ENCODE data around the gene APOBEC2. TPM values are rescaled to one million over a fixed set of nuclear protein-coding genes. Genes with fewer than 3 reads are reported as not detected.

APOBEC2 gene
- total RNA-seq, 1 donor from 2014 or later, result 552 TPM

- no peak for DNase-seq
Observed at GRCh38 chr6:41061196-41061726, 8.3 kb downstream of the APOBEC2 start.

GRCh38 chr6:41062056-41062455, 9.1 kb downstream of the APOBEC2 start:
- no peak for DNase-seq

GRCh38 chr6:41063884-41064285, 10.9 kb downstream of the APOBEC2 start:
- peak; percentile 64 for DNase-seq

- no peak for DNase-seq
Observed at GRCh38 chr6:41064841-41065240, 11.8 kb downstream of the APOBEC2 start.

- DNase-seq, result no peak
Observed at GRCh38 chr6:41065550-41066026, 12.6 kb downstream of the APOBEC2 start.

GRCh38 chr6:41066867-41067304, 13.9 kb downstream of the APOBEC2 start:
- DNase-seq, result peak; percentile 93

- no peak for DNase-seq
Observed at GRCh38 chr6:41071501-41071922, 18.5 kb downstream of the APOBEC2 start.

- DNase-seq, result peak; percentile 100
Observed at GRCh38 chr6:41071923-41072835, 19.2 kb downstream of the APOBEC2 start, which contains the start of gene OARD1. OARD1 (minus strand) TSS chr6:41072356; CDS start chr6:41071634, 722 bp downstream.

- no peak for DNase-seq
Observed at GRCh38 chr6:41072836-41073202, 19.8 kb downstream of the APOBEC2 start, which contains the start of gene NFYA. NFYA (plus strand) TSS chr6:41072974; CDS start chr6:41079090, 6,116 bp downstream.

- DNase-seq, result peak; percentile 94
Observed at GRCh38 chr6:41073203-41073967, 20.4 kb downstream of the APOBEC2 start.

GRCh38 chr6:41073968-41074691, 21.1 kb downstream of the APOBEC2 start:
- no peak for DNase-seq

- DNase-seq, result no peak
Observed at GRCh38 chr6:41074692-41075436, 21.9 kb downstream of the APOBEC2 start.

- DNase-seq, result no peak
Observed at GRCh38 chr6:41075651-41076626, 22.9 kb downstream of the APOBEC2 start.

- DNase-seq, result no peak
Observed at GRCh38 chr6:41077536-41077935, 24.5 kb downstream of the APOBEC2 start.

- no peak for DNase-seq
Observed at GRCh38 chr6:41078101-41078500, 25.1 kb downstream of the APOBEC2 start.

- no peak for DNase-seq
Observed at GRCh38 chr6:41079080-41079479, 26.1 kb downstream of the APOBEC2 start.

- no peak for DNase-seq
Observed at GRCh38 chr6:41080621-41081020, 27.6 kb downstream of the APOBEC2 start.

- no peak for DNase-seq
Observed at GRCh38 chr6:41083072-41083471, 30.1 kb downstream of the APOBEC2 start.

- DNase-seq, result no peak
Observed at GRCh38 chr6:41085182-41085581, 32.2 kb downstream of the APOBEC2 start.

- DNase-seq, result no peak
Observed at GRCh38 chr6:41088451-41088850, 35.4 kb downstream of the APOBEC2 start.

All from tongue (tissue), 2 donors.